K562 (cell line): ENCODE data around the gene PRRG4. TPM values are rescaled to one million over a fixed set of nuclear protein-coding genes. Genes with fewer than 3 reads are reported as not detected.

Experiments used
- ATAC-seq: fragments of 200-7000 bp; cut with Tn5 transposase; 3 replicates; pipeline ENCODE4 v1.9.1; 2020; ENCODE audit warnings: moderate library complexity
- BruUV-seq: library from RNA; stranded (reverse); fragments of 400-500 nt; replicated peaks from 2 replicates; lab custom pipeline; 2021; lab: Mats Ljungman, UMichigan
- CTCF ChIA-PET: fragments of 300-600 bp; formaldehyde crosslinking; extraction: SDS; loops from one replicate; lab custom pipeline; 2021; ENCODE audit warnings: low intra/inter-chr PET ratio; lab: Yijun Ruan, JAX
- POLR2A ChIA-PET: fragments of 300-600, 350-650 bp; sonication (Branson Sonifier 250); formaldehyde crosslinking; extraction: SDS; loops from one replicate; lab custom pipeline; 2021; ENCODE audit warnings: antibody characterized with exemption, inconsistent platforms; lab: Yijun Ruan, JAX
- DNase-seq, 4 experiments: peaks; one replicate each; pipeline versions ENCODE4 v3.0.0 to v3.0.0-alpha.2; 2011 to 2018; ENCODE audit warnings: low spot score in 3 of 4, mixed read lengths in 3 of 4; ENCODE audit errors: extremely low read depth in 1 of 4
- FAIRE-seq: peaks from 2 replicates; lab custom pipeline; 2011; peaks lifted over from hg19 to GRCh38; lab: Jason Lieb, UNC
- H2AFZ ChIP-seq: 2 replicates; pipeline ENCODE4 v1.6.0; 2011; ENCODE audit warnings: low read depth, low read length, control low read depth, inconsistent platforms
- H3K27ac ChIP-seq: fragments of 200-600 bp; 3 replicates; pipeline ENCODE4 v1.8.0; 2011; ENCODE audit warnings: low read depth, mild to moderate bottlenecking, control low read depth, inconsistent platforms, low read length, moderate library complexity, mixed read lengths; ENCODE audit errors: extremely low read depth
- H3K27me3 ChIP-seq, 2 experiments: fragments of 300-600 bp in 1 of 2; 2 replicates in 1 of 2; 3 replicates in 1 of 2; pipeline versions ENCODE4 v1.6.0 to v1.8.0; 2011; ENCODE audit warnings: inconsistent platforms in 2 of 2, low read length in 2 of 2, mild to moderate bottlenecking in 1 of 2, mixed read lengths in 1 of 2, moderate library complexity in 1 of 2; ENCODE audit not compliant: control insufficient read depth in 2 of 2, insufficient read depth in 2 of 2
- H3K36me3 ChIP-seq: fragments of 300-600 bp; 3 replicates; pipeline ENCODE4 v1.8.0; 2011; ENCODE audit warnings: mild to moderate bottlenecking, low read length, inconsistent platforms; ENCODE audit not compliant: control insufficient read depth, insufficient read depth
- H3K4me1 ChIP-seq, 2 experiments: fragments of 200-600 bp in 1 of 2; replicated peaks in 1 of 2; 2 replicates in 1 of 2; 3 replicates in 1 of 2; pipeline versions ENCODE4 v1.5.1 to v1.8.0; 2011; ENCODE audit warnings: inconsistent platforms in 2 of 2, low read length in 2 of 2, mild to moderate bottlenecking in 1 of 2, mixed read lengths in 1 of 2, moderate library complexity in 1 of 2; ENCODE audit not compliant: control insufficient read depth in 2 of 2, insufficient read depth in 2 of 2
- H3K4me2 ChIP-seq: 2 replicates; pipeline ENCODE4 v1.6.1; 2011; ENCODE audit warnings: low read length, control low read depth, inconsistent platforms, mixed read lengths; ENCODE audit not compliant: insufficient read depth
- H3K4me3 ChIP-seq: fragments of 200-600 bp; sonication (generic), shearing (Covaris generic); 2 replicates; pipeline ENCODE4 v1.5.1; 2016; ENCODE audit warnings: control low read depth, inconsistent platforms
- H3K79me2 ChIP-seq: fragments of 200-600 bp; 3 replicates; pipeline ENCODE4 v1.8.0; 2011; ENCODE audit warnings: low read length, inconsistent platforms; ENCODE audit not compliant: control insufficient read depth, insufficient read depth
- H3K9ac ChIP-seq, 2 experiments: 2 replicates each; pipeline versions ENCODE4 v1.6.0 to v1.6.1; 2011; ENCODE audit warnings: low read depth in 2 of 2, low read length in 2 of 2, control low read depth in 1 of 2, inconsistent platforms in 1 of 2, mild to moderate bottlenecking in 1 of 2, mixed read lengths in 1 of 2; ENCODE audit not compliant: insufficient read depth in 1 of 2
- H3K9me1 ChIP-seq: one replicate; pipeline ENCODE4 v1.6.0; 2011; ENCODE audit warnings: inconsistent platforms, mild to moderate bottlenecking, low read length, moderate library complexity; ENCODE audit not compliant: control insufficient read depth, insufficient read depth
- H3K9me3 ChIP-seq: replicated peaks from 2 replicates; pipeline ENCODE4 v1.5.1; 2011; ENCODE audit warnings: low read depth, low read length, inconsistent platforms; ENCODE audit not compliant: control insufficient read depth, insufficient read depth
- H4K20me1 ChIP-seq: replicated peaks from 2 replicates; pipeline ENCODE4 v1.6.1; 2011; ENCODE audit warnings: low read length, inconsistent platforms, mixed read lengths; ENCODE audit not compliant: control insufficient read depth, insufficient read depth
- BMI1 ChIP-seq: fragments of 150-350 bp; IDR thresholded peaks from 2 replicates; pipeline ENCODE4 v1.6.1; 2014; ENCODE audit warnings: low read length
- C11orf30 ChIP-seq: fragments of 450-650 bp; IDR thresholded peaks from 2 replicates; pipeline ENCODE4 v1.6.1; 2016; ENCODE audit warnings: low read depth, mild to moderate bottlenecking
- CTCF ChIP-seq, 3 experiments: IDR thresholded peaks in 2 of 3; conservative IDR thresholded peaks in 1 of 3; 2 replicates each; pipeline ENCODE4 v1.5.1; 2011 to 2012; ENCODE audit warnings: low read length in 3 of 3, mild to moderate bottlenecking in 3 of 3, control low read depth in 2 of 3, improper control_type of control experiment in 1 of 3, inconsistent platforms in 1 of 3, low read depth in 1 of 3, mixed read lengths in 1 of 3, moderate library complexity in 1 of 3; ENCODE audit not compliant: insufficient read depth in 2 of 3
- GATAD2A ChIP-seq: fragments of 450-650 bp; IDR thresholded peaks from 2 replicates; pipeline ENCODE4 v1.6.1; 2017
- RAD21 ChIP-seq, 2 experiments: fragments of 250-450 bp in 1 of 2; fragments of 450-650 bp in 1 of 2; sonication (Bioruptor Pico) in 1 of 2; formaldehyde crosslinking in 1 of 2; IDR thresholded peaks in 1 of 2; conservative IDR thresholded peaks in 1 of 2; 2 replicates each; pipeline versions ENCODE4 v1.4.0 to v1.8.0; 2020 to 2022; ENCODE audit warnings: mild to moderate bottlenecking in 2 of 2, moderate library complexity in 1 of 2
- RAD51 ChIP-seq: fragments of 450-650 bp; IDR thresholded peaks from 2 replicates; pipeline ENCODE4 v1.7.1; 2016; ENCODE audit warnings: low read depth, mild to moderate bottlenecking, borderline replicate concordance
- TOE1 ChIP-seq, 2 experiments: fragments of 450-650 bp in 1 of 2; sonication (generic) in 1 of 2; formaldehyde crosslinking in 1 of 2; IDR thresholded peaks; 2 replicates each; pipeline versions ENCODE4 v1.7.1 to v1.8.0; 2016 to 2022; ENCODE audit warnings: borderline replicate concordance in 2 of 2, mild to moderate bottlenecking in 2 of 2, antibody characterized with exemption in 1 of 2, inconsistent platforms in 1 of 2, low read depth in 1 of 2, missing genetic modification reagents in 1 of 2, moderate library complexity in 1 of 2
- WGBS: fragments of 100-300 bp; shearing (Covaris generic); methylation state at CpG from one replicate; pipeline ENCODE4 v1.1.6; 2016; ENCODE audit warnings: low coverage, mixed read lengths; ENCODE audit not compliant: insufficient coverage; ENCODE audit errors: missing lambda C conversion rate; 5-methylcytosine and 5-hydroxymethylcytosine counted together
- in situ Hi-C: fragments of 300-500 bp; cut with MboI; formaldehyde crosslinking; loops from 4 replicates; pipeline ENCODE4 v1.15.0; 2018; ENCODE audit warnings: inconsistent platforms, mixed read lengths
- intact Hi-C: fragments of 100-400 bp; cut with micrococcal nuclease; formaldehyde crosslinking; loops from 2 replicates; pipeline ENCODE4 v1.14.2; 2022
- polyA plus RNA-seq, 8 experiments: library from polyadenylated mRNA; depleted of rRNA in 4 of 8; stranded (reverse) in 5 of 8; unstranded in 3 of 8; fragments of >200 nt; fragmentation: Nextera tagmentation in 2 of 8; fragmentation: Illumina TruSeq in 1 of 8; extraction: Ambion mirVana in 2 of 8; extraction: Trizol in 1 of 8; gene quantifications; 2 replicates each; pipeline versions ENCODE4 v1.2.1 to v1.2.3, GENCODE V29; 2011 to 2014; ENCODE audit warnings: inconsistent platforms in 1 of 8, missing spikeins in 1 of 8
- total RNA-seq, 7 experiments: library from RNA; depleted of rRNA in 6 of 7; stranded (reverse); fragments of >200 nt in 6 of 7; fragmentation: Illumina TruSeq in 2 of 7; extraction: Trizol in 2 of 7; gene quantifications; 2 replicates each; pipeline versions ENCODE4 v1.2.1 to v1.2.3, GENCODE V29; 2011 to 2021; ENCODE audit warnings: low replicate concordance in 1 of 7

The PRRG4 gene
- total and polyA plus RNA-seq, 9 of the 15 experiments (the other 6 are each of a cell fraction or from before 2014, with no cell fraction given): not detected

- BruUV-seq: no TSS peak
- no peaks in the 10 kb centered on the region for H3K36me3 ChIP-seq
- 0% methylated on average over 1 of the region's 1 CpG for WGBS
- ChIA-PET CTCF (no interaction called here), POLR2A (no interaction called here)
- H4K20me1 ChIP-seq: no peaks in the 10 kb centered on the region
- no peaks in the 10 kb centered on the region for H3K9me1 ChIP-seq
- intact Hi-C loops (no loop called here), in situ Hi-C loops (no loop called here)
- H3K4me3 ChIP-seq: no peak overlapping the region
- H3K27me3 ChIP-seq: no peaks in the 10 kb centered on the region
- H3K79me2 ChIP-seq: no peaks in the 10 kb centered on the region
- ATAC-seq (peak; percentile 46; the same call in 1 of the 3 replicates), FAIRE-seq (peak; percentile 19), DNase-seq (no peak)
- H3K9me3 ChIP-seq: no peaks in the 10 kb centered on the region
- H2AFZ ChIP-seq: no peak overlapping the region
- TF ChIP-seq C11orf30 (no peak), TOE1 (IDR thresholded peaks at IDR 0.05; ENCODE audit: borderline replicate concordance) (no peak), TOE1 (CRISPR knock-in tag; IDR thresholded peaks at IDR 0.05; ENCODE audit: borderline replicate concordance, low read depth) (no peak), RAD51 (no peak), BMI1 (no peak), GATAD2A (no peak), CTCF (IDR thresholded peaks at IDR 0.05 in 2 of 3, conservative IDR thresholded peaks at IDR 0.05 in 1 of 3; ENCODE audit: insufficient read depth in 2 of 3, low read depth in 1 of 3, low read length in 3 of 3) (peak in 1 of 3 experiments; percentile 19; a peak in 2 of 6 replicates), RAD21 (CRISPR knock-in tag; conservative IDR thresholded peaks at IDR 0.05 in 1 of 2, IDR thresholded peaks at IDR 0.05 in 1 of 2) (0 out of 4 replicates have a peak, but pooled peaks of 1 of the 2 experiments have one; percentile 3)
- H3K9ac ChIP-seq: no peak overlapping the region
- H3K4me2 ChIP-seq: no peak overlapping the region
- H3K4me1 ChIP-seq: no peaks in the 10 kb centered on the region
- no peak overlapping the region for H3K27ac ChIP-seq
Measured at GRCh38 chr11:32858731-32859130, 29.0 kb downstream of the PRRG4 start.
